GM21526 (cell line): ENCODE measurements around the gene PEX19.
"Not testable (repeated sequence)": the region's sequence is repeated elsewhere in the genome, so short reads cannot be mapped to it uniquely, and the experiment has no call there.

Experiments used
- ATAC-seq: cut with Tn5 transposase; IDR thresholded peaks from one replicate; pipeline ENCODE4 v1.9.1; 2021; ENCODE audit warnings: moderate library complexity; ENCODE audit not compliant: unreplicated experiment, low FRiP score

The PEX19 gene, protein sequence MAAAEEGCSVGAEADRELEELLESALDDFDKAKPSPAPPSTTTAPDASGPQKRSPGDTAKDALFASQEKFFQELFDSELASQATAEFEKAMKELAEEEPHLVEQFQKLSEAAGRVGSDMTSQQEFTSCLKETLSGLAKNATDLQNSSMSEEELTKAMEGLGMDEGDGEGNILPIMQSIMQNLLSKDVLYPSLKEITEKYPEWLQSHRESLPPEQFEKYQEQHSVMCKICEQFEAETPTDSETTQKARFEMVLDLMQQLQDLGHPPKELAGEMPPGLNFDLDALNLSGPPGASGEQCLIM

DNA sequence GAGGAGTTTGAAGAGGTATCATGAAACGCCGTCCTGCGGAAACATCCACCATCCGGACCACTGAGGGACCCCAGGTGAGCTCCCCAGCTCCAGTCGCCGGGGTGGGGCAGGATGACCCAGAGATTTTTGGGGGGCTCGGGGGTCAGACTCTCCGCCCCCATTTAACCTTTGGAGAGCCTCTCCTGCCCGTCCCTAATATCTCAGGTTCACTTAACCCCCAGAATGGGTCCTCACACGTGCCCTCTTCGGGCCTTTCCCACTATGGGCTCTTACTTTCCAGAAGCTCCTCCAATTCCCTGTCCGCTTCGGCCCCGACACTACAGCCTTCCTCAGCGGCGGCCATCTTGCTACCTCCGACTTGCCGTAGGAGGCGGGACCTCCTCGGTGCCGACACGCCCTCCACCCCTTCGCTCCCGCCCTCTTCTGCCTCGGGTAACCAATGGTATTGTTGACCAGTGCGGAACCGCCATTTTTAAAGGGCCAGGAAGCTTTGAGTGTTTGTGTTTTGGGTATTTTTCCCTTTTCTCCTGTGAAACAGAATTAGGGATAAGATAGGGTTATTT lies at the start of gene PEX19:
Gene PEX19 (minus strand): TSS at position 352 of the 563 bp plus-strand sequence. CDS start 9 bp downstream, at position 343.
- peak; percentile 93 for ATAC-seq

DNA sequence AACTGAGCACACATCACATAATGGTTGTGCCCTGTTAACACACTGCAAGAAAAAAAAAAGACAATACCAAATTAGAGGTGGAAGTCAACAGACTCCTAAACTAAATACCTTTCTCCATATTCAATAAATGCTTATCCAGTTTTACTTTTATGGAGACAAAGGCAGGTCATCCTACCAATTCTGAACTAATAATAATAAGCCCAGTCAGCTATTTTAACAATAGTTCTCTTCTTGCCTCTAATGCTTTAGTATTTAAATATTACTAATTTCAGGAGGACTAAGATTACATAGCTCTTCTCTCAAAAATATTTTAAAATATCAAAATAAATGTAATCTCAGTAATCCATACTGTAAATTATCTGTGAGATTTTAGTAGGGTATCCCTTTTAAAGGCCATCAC lies 47.6 kb upstream of the PEX19 start:
- ATAC-seq = no peak

DNA sequence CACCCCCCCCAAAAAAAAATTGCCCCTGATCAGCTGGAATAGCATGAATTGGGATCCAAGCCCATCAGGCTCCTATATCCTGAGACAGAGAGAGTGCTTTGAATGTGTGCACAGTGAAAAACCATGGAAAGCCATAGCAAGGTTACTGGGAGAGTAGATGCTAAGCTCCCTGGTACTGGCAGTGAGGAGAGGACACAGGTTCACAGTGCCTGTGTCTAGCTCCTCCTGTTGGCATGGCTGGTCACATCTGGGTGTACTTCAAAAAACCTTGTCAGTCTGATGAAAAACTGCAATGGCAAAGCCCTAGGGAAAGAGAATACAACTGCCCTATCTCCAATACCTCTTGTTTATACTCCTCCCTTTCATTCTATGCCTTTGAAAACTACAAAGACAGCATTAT lies 45.2 kb upstream of the PEX19 start:
- no peak for ATAC-seq

DNA sequence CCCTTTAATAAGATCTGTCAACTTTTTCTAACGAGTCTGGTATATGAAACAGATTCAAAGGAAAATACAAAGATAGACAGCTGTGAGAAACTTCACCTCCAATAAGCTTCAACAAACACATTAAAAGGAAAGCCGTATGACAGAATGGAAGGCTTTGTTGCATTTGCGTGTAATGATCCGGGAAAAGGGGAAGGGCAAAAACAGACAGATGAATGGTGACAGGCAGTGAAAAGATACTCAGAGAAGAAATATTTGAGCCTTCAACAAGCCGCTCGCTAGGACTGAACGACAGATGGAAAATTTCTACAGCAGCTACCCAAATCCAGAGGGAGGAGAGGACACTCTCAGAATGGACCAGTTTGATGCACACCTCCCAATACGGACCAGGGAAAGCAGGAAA lies 43.3 kb upstream of the PEX19 start:
- no peak for ATAC-seq

DNA sequence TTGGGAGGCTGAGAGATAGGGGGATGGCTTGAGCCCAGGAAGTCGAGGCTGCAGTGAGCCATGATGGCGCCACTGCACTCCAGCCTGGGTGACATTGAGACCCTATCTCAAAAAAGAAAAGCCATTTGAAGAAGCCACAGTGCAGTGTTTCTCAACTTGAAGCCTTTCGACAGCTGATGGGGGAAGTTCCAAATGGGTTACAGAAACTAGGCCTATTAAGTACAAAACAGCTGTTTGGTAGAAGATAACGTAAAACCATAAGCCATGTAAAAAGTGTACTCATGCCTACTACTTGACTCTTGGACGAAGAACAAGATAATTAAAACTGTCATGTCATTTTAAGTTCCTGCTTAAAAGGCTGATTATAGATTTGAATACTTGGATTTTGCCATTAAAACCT lies 41.5 kb upstream of the PEX19 start:
- ATAC-seq = no peak

DNA sequence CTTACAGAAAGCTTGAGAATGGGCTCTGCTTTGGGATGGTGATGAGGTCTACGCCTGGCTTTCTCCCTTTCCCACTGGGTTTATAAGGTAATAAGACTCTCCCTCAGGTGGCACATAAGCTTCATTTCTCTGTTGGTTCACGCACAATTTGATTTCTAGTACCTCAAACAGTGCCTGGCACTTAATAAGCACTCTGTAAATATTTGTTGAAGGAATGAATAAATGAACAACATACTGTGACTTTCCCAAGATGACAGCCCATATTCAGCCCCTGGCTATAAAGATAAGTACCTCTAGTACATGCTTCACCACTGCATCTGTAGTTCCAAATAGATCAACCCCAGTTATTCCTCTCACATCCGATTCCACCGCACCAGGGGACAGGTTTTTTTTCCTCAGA lies 40.3 kb upstream of the PEX19 start:
- ATAC-seq = no peak

DNA sequence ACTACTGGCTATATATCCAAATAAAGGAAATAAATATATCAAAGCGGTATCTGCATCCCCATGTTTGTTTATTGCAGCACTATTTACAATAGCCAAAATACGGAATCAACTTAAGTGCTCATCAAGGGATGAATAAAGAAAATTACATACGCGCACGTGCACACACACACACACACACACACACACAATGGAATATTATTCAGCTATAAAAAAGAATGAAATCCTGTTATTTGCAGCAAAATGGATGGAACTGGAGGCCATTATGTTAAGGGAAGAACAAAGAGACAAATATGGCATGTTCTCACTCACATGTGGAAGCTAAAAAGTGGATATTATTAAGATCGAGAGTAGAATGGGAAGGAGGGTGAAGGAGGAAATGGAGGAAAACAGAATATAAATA lies 37.9 kb upstream of the PEX19 start:
- ATAC-seq = no peak

DNA sequence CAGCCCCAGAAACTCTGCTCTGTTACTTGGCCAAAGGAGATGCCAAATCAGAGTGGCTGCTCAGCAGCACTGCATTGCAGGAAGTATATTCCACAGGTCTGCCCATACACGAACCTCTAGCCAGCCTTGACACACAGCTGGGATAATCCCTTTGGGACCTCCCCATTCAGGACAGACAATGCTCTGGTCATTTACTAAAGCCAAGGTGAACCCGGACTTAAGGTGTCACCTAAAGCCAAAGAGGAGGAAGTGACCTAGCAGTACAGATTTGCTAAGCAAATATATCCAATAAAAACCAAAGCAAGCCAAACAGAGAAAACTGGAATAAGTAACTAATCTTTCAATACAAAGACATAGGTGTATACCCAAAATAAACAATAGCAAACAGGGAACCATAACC lies 30.4 kb upstream of the PEX19 start:
- ATAC-seq = no peak

DNA sequence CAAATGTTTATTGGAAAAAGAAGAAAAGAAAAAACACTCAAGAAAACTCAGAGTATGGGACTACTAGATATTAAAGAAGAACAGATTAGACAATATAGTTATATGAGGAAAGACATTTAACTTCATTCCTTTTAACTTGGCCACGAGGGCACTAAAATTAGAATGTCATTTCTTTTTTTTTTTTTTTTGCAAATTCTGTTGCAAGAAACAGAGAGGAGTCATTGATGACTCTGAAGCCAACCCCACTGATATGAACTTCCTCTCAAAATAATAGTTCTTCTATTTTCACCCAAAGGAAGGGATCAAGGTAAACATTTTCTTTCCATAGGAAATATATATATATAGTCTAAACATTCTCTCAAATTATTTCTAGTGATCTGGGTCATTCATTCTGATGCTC lies 24.6 kb upstream of the PEX19 start:
- ATAC-seq = no peak

DNA sequence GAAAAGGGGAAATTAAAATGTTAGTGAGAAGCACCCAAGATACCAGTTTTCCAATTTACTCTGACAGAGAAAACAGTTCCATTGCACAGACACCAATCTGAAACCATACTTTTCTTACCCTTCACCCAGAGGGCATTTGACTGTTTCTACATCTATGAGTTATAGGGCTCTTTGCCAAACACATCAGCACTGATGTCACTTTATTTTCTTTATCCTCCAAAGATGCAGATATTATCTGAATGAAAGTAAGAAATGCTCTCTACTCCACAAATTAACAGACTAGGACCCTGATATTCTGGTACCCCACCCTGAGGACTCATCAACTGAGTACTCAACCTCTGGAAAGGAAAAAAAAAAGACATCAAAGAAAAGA lies 24.2 kb upstream of the PEX19 start:
- ATAC-seq = no peak

DNA sequence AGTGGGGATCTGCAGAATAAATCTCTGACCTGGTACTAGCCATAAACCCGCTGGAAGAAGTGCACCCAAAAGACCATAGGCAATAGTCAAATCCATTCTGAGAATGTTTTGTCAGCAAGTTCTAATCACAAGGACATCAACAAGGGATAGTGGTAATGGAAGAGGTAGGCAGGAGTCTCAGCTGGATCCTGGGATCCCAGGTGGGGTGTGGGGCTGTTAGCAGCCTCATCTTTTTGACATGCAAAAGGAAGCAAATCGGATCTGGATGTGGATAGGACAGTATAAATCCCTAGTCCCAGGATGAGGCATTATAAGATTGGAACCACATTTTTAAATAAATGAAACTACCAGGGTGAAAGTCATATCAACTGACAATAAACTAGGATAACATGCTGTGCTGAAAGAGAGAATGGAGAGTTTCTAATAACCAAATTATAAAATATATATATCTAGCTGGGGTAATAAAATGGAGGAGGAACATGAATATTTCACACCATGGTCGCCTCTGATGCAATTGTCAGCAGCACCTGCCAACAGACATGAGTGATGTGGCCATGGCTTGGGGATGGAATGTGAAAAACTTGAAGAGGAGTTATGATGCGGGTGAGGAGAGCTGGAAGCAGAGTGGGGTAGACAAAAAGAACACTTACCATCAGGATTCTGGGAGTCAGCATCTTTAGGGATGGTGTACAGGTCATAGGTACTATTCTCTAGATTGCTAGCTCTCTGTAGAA lies 23.7 kb upstream of the PEX19 start:
- no peak for ATAC-seq

DNA sequence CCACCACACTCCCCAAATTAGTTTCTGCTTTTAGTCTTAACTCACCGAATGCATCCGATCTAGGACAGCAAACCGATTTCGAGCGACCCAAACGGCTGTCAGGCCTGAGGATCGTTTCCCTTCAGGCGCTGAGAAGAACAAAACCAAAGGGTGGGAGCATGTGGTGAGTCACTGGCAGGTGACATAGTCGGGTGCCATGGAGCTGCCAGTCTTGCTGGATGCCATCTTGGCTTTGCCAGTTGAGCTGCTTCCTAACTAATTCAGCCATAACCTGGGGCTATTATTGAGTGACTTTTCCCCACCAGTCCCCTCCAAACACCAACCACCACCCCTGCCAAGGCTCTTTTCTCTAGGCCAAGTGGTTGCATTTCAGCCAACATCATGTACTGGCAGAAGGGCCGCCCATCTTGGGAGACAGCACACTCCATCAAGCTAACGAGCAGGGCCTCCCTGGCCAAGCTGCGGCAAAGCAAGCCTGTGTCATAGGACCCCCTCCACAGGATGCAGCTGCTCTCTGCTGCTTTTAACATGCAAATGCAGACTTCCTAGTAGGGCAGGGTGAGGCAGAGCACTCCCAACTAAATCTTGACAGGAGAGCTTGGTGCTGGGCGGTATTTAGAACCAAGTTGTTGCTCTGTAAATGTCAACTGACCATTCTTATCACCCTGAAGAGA lies 22.3 kb upstream of the PEX19 start:
- ATAC-seq = no peak

DNA sequence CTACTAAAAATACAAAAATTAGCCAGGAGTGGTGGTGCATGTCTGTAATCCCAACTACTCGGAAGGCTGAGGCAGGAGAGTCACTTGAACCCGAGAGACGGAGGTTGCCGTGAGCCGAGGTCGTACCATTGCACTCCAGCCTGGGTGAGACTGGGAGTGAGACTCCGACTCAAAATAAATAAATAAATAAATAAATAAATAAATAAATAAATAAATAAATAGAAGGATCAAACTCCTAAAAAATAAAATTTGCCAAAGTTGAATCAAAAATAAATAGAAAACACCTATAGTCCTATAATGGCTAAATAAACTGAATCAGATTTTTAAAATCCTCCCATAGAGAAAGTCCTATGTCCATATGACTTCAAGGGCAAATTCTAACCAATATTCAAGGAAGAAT lies 15.2 kb upstream of the PEX19 start:
- no peak for ATAC-seq

DNA sequence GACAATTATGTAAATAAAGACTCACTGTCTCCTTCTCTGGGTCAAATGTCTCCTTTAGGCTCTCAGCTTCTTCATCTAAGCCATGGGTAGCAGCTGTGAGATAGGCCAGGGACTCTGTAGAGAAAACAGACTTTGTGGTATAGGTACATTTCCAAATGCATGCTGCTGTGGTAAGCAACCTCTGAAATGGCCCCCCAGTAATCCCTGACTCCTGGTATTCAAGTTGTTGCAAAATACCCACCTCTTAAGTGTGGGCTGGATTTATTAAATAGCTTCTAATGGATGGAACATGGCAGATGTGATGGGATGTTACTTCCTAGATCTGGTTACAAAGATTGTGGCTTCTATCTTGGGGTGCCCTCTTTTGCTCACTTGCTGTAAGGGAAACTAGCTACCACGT lies 11.1 kb upstream of the PEX19 start:
- no peak for ATAC-seq

DNA sequence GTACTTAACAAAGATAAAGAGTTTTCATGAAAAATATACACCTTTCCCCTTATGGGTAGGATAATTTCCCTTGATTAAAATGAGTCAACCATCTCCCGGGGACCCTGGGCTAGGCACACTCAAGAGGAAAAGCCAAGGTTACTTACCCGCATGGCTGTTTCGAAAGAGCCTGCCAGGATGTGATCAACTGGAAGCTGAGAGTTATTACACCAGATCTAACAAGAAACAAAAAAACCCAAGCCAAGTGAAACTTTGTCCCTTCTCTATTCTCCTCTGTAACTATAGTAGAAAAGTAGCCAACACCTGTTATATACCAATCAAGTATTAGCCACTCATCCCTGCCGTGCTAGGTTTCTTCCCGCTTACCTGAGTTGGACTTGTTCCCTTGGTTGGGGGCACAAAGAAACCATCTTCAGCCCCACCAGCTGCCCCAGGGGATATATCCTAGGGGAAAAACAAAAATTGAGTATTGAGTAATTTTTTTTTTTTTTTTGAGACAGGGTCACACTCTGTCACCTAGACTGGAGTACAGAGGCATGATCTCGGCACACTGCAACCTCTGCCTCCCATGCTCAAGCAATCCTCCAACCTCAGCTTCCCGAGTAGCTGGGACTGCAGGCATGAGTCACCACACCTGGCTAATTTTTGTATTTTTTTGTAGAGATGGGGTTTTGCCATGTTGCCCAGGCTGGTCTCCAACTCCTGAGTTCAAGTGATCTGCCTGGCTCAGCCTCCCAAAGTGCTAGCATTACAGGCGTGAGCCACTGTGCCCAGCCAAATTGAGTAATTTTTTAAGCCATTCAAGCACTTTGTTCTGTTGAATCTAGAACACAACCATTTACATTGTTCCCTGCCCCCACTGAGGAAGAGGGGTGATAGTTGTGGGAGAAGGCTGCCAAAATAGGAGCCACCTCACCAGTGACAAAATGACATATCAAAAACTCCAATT lies 8.4 kb upstream of the PEX19 start:
- no peak for ATAC-seq

DNA sequence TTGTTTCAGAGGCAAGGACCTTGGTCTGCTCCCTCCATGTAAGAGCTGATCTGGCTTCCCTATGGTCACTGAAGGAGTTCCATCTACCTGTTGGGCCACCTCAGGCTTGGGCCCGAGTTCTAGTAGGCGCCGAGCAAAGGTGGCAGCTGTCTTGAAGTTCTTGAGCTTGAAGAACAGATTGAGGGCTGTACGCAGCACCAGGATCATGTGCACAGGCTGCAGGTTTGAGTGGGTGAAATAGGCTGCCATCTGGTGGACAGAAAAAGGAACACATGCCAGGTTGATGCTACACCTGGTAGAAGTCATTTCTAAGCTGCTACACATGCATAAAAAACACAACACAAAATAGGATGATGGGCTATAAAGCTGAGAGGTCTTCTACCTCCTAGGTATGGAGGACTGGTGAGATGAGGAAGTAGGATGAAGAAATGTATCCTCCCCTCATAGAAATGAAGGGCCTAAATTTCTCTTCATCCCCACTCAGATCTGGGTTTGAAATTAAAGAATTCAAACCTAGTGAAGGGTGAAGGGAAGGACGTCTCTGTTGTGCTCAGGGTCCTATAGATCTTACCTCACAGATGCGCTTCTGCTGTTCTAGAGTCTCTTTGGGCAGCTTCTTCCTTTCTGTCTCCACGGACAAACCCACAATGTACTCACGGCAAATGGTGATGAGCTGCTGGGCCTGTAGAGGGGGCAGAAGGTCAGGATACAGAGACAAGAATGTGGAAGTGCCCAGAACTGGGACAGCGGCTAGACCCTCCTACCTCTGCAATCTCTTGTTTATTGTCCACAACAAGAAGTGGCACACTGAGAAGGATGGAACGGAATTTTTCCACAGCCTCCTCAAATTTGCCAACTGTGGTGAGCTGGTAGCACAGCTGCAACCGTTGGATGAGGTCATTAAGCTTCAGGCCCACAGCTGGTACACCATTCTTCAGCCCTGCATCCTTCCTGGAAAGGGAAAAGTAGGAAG lies 6.6 kb upstream of the PEX19 start:
- peak; percentile 53 for ATAC-seq

DNA sequence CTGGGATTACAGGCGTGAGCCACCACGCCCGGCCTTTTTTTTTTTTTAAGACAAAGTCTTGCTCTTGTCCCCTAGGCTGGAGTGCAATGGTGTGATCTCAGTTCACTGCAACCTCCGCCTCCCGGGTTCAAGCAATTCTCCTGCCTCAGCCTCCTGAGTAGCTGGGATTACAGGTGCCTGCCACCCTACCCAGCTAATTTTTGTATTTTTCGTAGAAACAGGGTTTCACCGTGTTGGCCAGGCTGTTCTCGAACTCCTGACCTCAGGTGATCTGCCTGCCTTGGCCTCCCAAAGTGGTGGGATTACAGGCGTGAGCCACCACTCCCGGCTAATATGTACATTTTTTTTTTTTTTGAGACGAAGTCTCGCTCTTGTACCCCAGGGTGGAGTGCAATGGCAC lies 2.8 kb upstream of the PEX19 start:
- ATAC-seq = not testable (repeated sequence)

DNA sequence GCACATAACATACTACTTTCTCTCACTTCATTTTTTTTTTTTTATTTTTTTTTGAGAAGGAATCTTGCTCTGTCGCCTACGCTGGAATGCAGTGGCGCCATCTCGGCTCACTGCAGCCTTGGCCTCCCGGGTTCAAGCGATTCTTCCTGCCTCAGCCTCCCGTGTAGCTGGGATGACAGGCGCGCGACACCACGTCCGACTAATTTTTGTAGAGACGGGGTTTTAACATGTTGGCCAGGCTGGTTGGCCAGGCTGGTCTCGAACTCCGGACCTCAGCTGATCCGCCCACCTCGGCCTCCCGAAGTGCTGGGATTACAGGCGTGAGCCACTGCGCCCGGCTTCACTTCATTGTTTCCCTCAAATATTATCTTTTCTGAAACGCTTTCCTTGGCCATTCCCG lies 573 bp upstream of the PEX19 start:
- ATAC-seq = no peak

DNA sequence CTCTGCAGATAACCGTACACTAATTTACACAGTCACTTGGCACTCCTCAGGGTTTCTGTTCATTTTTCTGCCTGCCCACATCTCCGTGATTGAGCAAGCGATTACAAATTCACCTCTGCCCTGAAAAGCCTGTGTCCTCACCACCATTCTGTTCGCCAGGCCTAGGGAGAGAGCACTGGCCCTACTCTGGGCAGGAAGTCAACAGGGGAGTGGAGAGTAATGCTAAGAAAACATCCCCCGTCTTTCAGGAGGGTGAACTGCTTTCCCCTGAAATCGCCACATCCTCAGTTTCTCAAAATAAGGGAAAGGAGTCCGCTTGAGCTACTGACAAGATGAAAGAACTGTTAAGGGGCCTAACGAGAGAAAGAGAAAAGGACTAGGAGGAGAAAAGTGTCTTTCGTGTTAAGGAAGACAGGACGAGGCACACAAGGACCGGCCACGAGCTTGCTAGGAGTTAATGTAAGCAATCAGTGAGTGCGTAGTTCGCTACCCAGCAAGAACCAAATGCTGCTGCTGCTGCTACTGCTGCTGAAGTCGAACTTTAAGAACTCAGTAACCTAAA lies 632 bp downstream of the PEX19 start:
- no peak for ATAC-seq
